ENCODE measurements around the gene CCDC78. TPM values are rescaled to one million over a fixed set of nuclear protein-coding genes. Genes with fewer than 3 reads are reported as not detected.

CCDC78 gene
- total RNA-seq, 1 donor from 2014 or later, result 0.85 TPM

DNA sequence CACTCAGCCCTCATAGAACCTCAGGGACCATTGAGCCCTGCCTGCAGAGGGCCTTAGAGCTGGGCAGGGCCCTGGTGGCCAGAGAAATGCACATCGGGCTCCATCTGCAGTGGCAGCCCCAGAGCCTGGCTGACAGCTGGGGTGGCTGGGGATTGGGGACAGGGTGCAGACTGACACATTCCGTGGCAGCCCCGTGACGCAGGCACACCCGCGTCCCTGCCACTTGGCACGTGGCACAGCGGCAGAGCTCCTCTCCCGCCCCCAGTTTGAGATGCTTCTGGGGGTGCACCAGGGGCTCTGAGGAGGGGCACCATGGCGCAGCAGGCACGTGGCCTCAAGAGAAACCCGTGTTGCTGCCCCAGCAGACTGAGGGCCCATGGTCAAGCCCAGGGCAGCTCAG, 22.8 kb downstream of the CCDC78 start:
- TF ChIP-seq, protein P1, sequence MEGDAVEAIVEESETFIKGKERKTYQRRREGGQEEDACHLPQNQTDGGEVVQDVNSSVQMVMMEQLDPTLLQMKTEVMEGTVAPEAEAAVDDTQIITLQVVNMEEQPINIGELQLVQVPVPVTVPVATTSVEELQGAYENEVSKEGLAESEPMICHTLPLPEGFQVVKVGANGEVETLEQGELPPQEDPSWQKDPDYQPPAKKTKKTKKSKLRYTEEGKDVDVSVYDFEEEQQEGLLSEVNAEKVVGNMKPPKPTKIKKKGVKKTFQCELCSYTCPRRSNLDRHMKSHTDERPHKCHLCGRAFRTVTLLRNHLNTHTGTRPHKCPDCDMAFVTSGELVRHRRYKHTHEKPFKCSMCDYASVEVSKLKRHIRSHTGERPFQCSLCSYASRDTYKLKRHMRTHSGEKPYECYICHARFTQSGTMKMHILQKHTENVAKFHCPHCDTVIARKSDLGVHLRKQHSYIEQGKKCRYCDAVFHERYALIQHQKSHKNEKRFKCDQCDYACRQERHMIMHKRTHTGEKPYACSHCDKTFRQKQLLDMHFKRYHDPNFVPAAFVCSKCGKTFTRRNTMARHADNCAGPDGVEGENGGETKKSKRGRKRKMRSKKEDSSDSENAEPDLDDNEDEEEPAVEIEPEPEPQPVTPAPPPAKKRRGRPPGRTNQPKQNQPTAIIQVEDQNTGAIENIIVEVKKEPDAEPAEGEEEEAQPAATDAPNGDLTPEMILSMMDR (IDR thresholded peaks at IDR 0.05; ENCODE audit: unreplicated experiment), result no peak
- no peak for DNase-seq (ENCODE audit: low spot score)
- no peaks in the 10 kb centered on the region for H3K9me3 Mint-ChIP-seq (ENCODE audit: unreplicated experiment)
- peaks cover 22% of the 10 kb centered on the region for H3K27me3 Mint-ChIP-seq (ENCODE audit: unreplicated experiment)
- no peak overlapping the region for H3K4me3 Mint-ChIP-seq (ENCODE audit: unreplicated experiment)
- no peaks in the 10 kb centered on the region for H3K4me1 Mint-ChIP-seq (ENCODE audit: unreplicated experiment)
- no peaks in the 10 kb centered on the region for H3K36me3 Mint-ChIP-seq (ENCODE audit: low read depth, unreplicated experiment)
- no peak overlapping the region for H3K27ac Mint-ChIP-seq (ENCODE audit: unreplicated experiment)

DNA sequence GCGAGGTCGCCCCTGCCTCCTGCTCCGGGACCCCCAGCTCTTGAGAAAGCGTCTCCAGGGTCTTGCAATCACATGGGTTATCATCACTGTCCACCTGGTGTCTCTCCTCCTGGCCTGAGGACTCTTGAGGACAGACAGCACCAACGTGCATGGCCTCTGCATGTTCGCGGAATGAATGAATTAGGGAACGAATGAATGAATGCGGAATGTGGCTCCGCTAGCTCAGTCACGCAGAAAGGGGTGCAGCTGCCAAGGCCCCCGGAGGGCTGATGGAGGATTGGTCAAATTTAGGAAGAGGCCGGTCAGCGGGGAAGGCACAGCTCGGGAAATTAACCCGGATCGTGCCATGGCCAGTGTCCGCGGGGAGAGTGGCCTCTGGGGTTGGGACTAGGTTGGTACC, 23.9 kb downstream of the CCDC78 start:
- DNase-seq (ENCODE audit: low spot score), result no peak
- Mint-ChIP-seq H3K27ac (ENCODE audit: unreplicated experiment) (no peak overlapping the region), H3K4me1 (ENCODE audit: unreplicated experiment) (no peaks in the 10 kb centered on the region), H3K4me3 (ENCODE audit: unreplicated experiment) (no peak overlapping the region), H3K36me3 (ENCODE audit: low read depth, unreplicated experiment) (no peaks in the 10 kb centered on the region), H3K9me3 (ENCODE audit: unreplicated experiment) (no peaks in the 10 kb centered on the region), H3K27me3 (ENCODE audit: unreplicated experiment) (peaks cover 18% of the 10 kb centered on the region)
- TF ChIP-seq, protein P1 (IDR thresholded peaks at IDR 0.05; ENCODE audit: unreplicated experiment), result no peak

DNA sequence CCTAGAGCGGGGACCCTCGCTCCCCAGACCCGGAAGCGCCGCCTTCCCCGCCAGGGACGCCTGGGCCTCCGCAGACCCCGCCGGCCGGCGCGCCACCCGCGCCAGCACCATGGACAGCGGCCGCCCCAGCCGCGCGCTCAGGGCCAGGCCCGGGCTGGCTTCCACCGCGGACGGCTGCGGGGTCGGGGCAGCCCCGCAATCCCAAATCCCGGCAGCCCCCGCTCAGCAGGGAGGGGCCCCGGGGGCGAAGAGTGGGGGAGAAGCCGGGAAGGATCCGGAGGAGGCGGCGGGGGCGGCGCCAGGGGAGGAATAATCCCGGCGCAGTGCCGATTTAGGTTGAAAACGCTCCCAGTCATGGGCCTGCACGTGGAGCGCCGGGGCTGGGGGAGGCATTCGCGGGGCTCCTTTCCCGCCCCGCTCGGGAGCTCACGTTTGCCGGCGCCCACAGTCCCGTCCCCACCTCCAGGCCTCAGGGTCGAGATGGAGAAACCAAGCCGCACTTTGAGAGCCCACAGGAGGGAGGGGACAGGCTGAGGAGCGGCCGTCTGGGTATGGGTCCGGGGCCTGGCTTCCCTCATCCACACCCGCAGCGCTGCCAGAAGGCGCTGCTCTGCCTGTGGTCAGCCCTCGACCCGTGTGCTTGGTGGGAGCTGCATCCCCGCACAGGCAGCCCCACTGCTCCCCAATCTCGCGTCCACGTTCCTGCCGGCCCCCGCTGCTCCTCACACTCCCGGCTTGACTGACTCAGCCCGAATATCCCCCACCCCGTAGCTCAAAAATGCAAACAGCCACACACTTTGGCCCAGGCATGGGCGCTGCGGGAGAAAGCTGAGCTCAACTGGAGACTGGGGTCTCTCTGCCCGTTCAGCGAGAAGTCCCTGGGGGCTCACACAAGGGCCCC, 25.3 kb downstream of the CCDC78 start:
- DNase-seq (ENCODE audit: low spot score), result peak; percentile 77

DNA sequence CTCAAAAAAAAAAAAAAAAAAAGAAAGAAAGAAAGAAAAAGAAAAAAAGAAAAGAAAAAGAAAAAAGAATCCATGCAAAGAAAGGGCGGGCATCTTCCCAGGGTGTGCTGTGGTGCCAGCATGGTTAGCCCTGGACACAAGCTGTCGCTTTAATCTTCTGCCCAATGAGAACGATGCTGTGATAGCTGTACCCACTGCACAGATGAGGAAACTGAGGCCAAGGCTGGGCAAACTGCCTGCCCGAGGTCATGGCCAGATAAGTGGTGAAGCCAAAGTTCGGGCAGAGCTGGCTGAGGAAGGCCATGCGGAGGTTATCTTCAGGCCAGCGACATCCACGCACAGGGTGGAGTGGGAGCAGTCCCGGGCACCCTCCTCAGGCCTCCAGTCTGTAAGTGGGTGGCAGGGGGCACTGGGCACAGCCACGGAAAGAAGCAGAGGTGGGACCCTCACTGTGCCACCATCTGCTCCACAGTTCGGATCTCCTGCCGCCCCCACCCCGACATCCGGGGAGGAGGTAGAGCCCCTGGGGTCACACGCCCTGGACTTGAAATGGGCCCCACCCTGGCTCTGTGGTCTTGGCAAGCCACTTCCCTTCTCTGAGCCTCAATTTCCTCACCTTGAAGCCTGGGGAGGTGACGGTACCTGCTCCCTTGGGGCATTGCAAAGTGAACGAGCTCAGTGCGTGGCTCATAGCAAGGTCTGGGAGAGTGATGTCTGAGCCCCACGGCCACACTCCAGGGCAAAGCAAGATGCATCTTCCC, 27.2 kb downstream of the CCDC78 start:
- TF ChIP-seq, protein P1 (IDR thresholded peaks at IDR 0.05; ENCODE audit: unreplicated experiment), result no peak
- no peaks in the 10 kb centered on the region for H3K4me1 Mint-ChIP-seq (ENCODE audit: unreplicated experiment)
- no peak overlapping the region for H3K4me3 Mint-ChIP-seq (ENCODE audit: unreplicated experiment)
- peaks cover 26% of the 10 kb centered on the region for H3K27me3 Mint-ChIP-seq (ENCODE audit: unreplicated experiment)
- no peaks in the 10 kb centered on the region for H3K9me3 Mint-ChIP-seq (ENCODE audit: unreplicated experiment)
- H3K36me3 Mint-ChIP-seq (ENCODE audit: low read depth, unreplicated experiment), result no peaks in the 10 kb centered on the region
- H3K27ac Mint-ChIP-seq (ENCODE audit: unreplicated experiment), result no peak overlapping the region
- no peak for DNase-seq (ENCODE audit: low spot score)

More for the DNA sequence above, 25.3 kb downstream of the CCDC78 start:
- H3K27me3 Mint-ChIP-seq (ENCODE audit: unreplicated experiment), result peaks cover 19% of the 10 kb centered on the region
- H3K36me3 Mint-ChIP-seq (ENCODE audit: low read depth, unreplicated experiment), result no peaks in the 10 kb centered on the region
- H3K4me1 Mint-ChIP-seq (ENCODE audit: unreplicated experiment), result no peaks in the 10 kb centered on the region
- H3K9me3 Mint-ChIP-seq (ENCODE audit: unreplicated experiment), result no peaks in the 10 kb centered on the region
- no peak overlapping the region for H3K4me3 Mint-ChIP-seq (ENCODE audit: unreplicated experiment)
- H3K27ac Mint-ChIP-seq (ENCODE audit: unreplicated experiment), result no peak overlapping the region
- TF ChIP-seq, protein P1 (IDR thresholded peaks at IDR 0.05; ENCODE audit: unreplicated experiment), result no peak
